Measurements from ENCODE around the gene TRIO. TPM values are rescaled to one million over a fixed set of nuclear protein-coding genes. Genes with fewer than 3 reads are reported as not detected.

The TRIO gene
- total and polyA plus RNA-seq, 2 donors, result 35.8 to 233 TPM

- H3K27ac ChIP-seq (ENCODE audit: low read depth), result no peak overlapping the region
- WGBS, result 73% methylated on average over 5 of the region's 5 CpGs
- H3K36me3 ChIP-seq (ENCODE audit: insufficient read depth), result no peaks in the 10 kb centered on the region
- DNase-seq (ENCODE audit: extremely low spot score), result no peak
- H3K4me3 ChIP-seq (ENCODE audit: low read depth, low read length), result no peak overlapping the region
- no peaks in the 10 kb centered on the region for H3K4me1 ChIP-seq (ENCODE audit: insufficient read depth)
These were observed 253.6 kb downstream of the TRIO start for GRCh38 chr5:14396737-14397136.

- Histone ChIP-seq H3K4me3 (ENCODE audit: low read depth, low read length) (no peak overlapping the region), H3K27ac (ENCODE audit: low read depth) (no peak overlapping the region), H3K36me3 (ENCODE audit: insufficient read depth) (no peaks in the 10 kb centered on the region), H3K4me1 (ENCODE audit: insufficient read depth) (no peaks in the 10 kb centered on the region)
- no peak for DNase-seq (ENCODE audit: extremely low spot score)
- WGBS, result 77% methylated on average over 3 of the region's 3 CpGs
These were observed 254.6 kb downstream of the TRIO start for GRCh38 chr5:14397717-14398116.

- Histone ChIP-seq H3K4me1 (ENCODE audit: insufficient read depth) (no peaks in the 10 kb centered on the region), H3K27ac (ENCODE audit: low read depth) (no peak overlapping the region)
These were observed 256.0 kb downstream of the TRIO start for GRCh38 chr5:14399054-14399692.

GRCh38 chr5:14400085-14400484 is 256.9 kb downstream of the TRIO start:
- Histone ChIP-seq H3K27ac (ENCODE audit: low read depth) (no peak overlapping the region), H3K4me3 (ENCODE audit: low read depth, low read length) (no peak overlapping the region), H3K4me1 (ENCODE audit: insufficient read depth) (no peaks in the 10 kb centered on the region), H3K36me3 (ENCODE audit: insufficient read depth) (no peaks in the 10 kb centered on the region)
- no peak for DNase-seq (ENCODE audit: extremely low spot score)
- 73% methylated on average over 2 of the region's 2 CpGs for WGBS

More at GRCh38 chr5:14399054-14399692, 256.0 kb downstream of the TRIO start:
- DNase-seq (ENCODE audit: extremely low spot score), result no peak
- WGBS, result 56% methylated on average over 4 of the region's 4 CpGs
- Histone ChIP-seq H3K36me3 (ENCODE audit: insufficient read depth) (no peaks in the 10 kb centered on the region), H3K4me3 (ENCODE audit: low read depth, low read length) (no peak overlapping the region)

- WGBS, result 91% methylated on average over 5 of the region's 5 CpGs
- H3K27ac ChIP-seq (ENCODE audit: low read depth), result no peak overlapping the region
- H3K36me3 ChIP-seq (ENCODE audit: insufficient read depth), result no peaks in the 10 kb centered on the region
- no peak for DNase-seq (ENCODE audit: extremely low spot score)
- H3K4me3 ChIP-seq (ENCODE audit: low read depth, low read length), result no peak overlapping the region
- H3K4me1 ChIP-seq (ENCODE audit: insufficient read depth), result no peaks in the 10 kb centered on the region
These were observed 257.5 kb downstream of the TRIO start for GRCh38 chr5:14400611-14401010.

- 71% methylated on average over 3 of the region's 3 CpGs for WGBS
- no peaks in the 10 kb centered on the region for H3K36me3 ChIP-seq (ENCODE audit: insufficient read depth)
These were observed 258.5 kb downstream of the TRIO start for GRCh38 chr5:14401639-14402038.

GRCh38 chr5:14402424-14402823 is 259.3 kb downstream of the TRIO start:
- WGBS, result 98% methylated on average over 6 of the region's 6 CpGs
- no peak overlapping the region for H3K27ac ChIP-seq (ENCODE audit: low read depth)
- H3K4me3 ChIP-seq (ENCODE audit: low read depth, low read length), result no peak overlapping the region
- no peak for DNase-seq (ENCODE audit: extremely low spot score)
- H3K4me1 ChIP-seq (ENCODE audit: insufficient read depth), result no peaks in the 10 kb centered on the region
- H3K36me3 ChIP-seq (ENCODE audit: insufficient read depth), result no peaks in the 10 kb centered on the region

More at GRCh38 chr5:14401639-14402038, 258.5 kb downstream of the TRIO start:
- Histone ChIP-seq H3K4me1 (ENCODE audit: insufficient read depth) (no peaks in the 10 kb centered on the region), H3K27ac (ENCODE audit: low read depth) (no peak overlapping the region), H3K4me3 (ENCODE audit: low read depth, low read length) (no peak overlapping the region)
- DNase-seq (ENCODE audit: extremely low spot score), result no peak

GRCh38 chr5:14404780-14405179 is 261.6 kb downstream of the TRIO start:
- H3K36me3 ChIP-seq (ENCODE audit: insufficient read depth), result peaks cover 2% of the 10 kb centered on the region
- no peaks in the 10 kb centered on the region for H3K4me1 ChIP-seq (ENCODE audit: insufficient read depth)
- no peak overlapping the region for H3K4me3 ChIP-seq (ENCODE audit: low read depth, low read length)
- WGBS, result 91% methylated on average over 6 of the region's 6 CpGs
- no peak for DNase-seq (ENCODE audit: extremely low spot score)
- no peak overlapping the region for H3K27ac ChIP-seq (ENCODE audit: low read depth)

- Histone ChIP-seq H3K4me1 (ENCODE audit: insufficient read depth) (no peaks in the 10 kb centered on the region), H3K27ac (ENCODE audit: low read depth) (no peak overlapping the region), H3K4me3 (ENCODE audit: low read depth, low read length) (no peak overlapping the region), H3K36me3 (ENCODE audit: insufficient read depth) (peaks cover 2% of the 10 kb centered on the region)
- 89% methylated on average over 10 of the region's 10 CpGs for WGBS
- DNase-seq (ENCODE audit: extremely low spot score), result no peak
These were observed 262.1 kb downstream of the TRIO start for GRCh38 chr5:14405267-14405666.

- no peaks in the 10 kb centered on the region for H3K4me1 ChIP-seq (ENCODE audit: insufficient read depth)
- no peak for DNase-seq (ENCODE audit: extremely low spot score)
- 90% methylated on average over 22 of the region's 22 CpGs for WGBS
- no peak overlapping the region for H3K27ac ChIP-seq (ENCODE audit: low read depth)
- no peak overlapping the region for H3K4me3 ChIP-seq (ENCODE audit: low read depth, low read length)
- H3K36me3 ChIP-seq (ENCODE audit: insufficient read depth), result peaks cover 2% of the 10 kb centered on the region
These were observed 262.8 kb downstream of the TRIO start for GRCh38 chr5:14405706-14406553.

GRCh38 chr5:14406554-14406849 is 263.4 kb downstream of the TRIO start:
- 86% methylated on average over 12 of the region's 12 CpGs for WGBS
- H3K27ac ChIP-seq (ENCODE audit: low read depth), result no peak overlapping the region
- no peak for DNase-seq (ENCODE audit: extremely low spot score)
- no peak overlapping the region for H3K4me3 ChIP-seq (ENCODE audit: low read depth, low read length)
- peaks cover 2% of the 10 kb centered on the region for H3K36me3 ChIP-seq (ENCODE audit: insufficient read depth)
- H3K4me1 ChIP-seq (ENCODE audit: insufficient read depth), result no peaks in the 10 kb centered on the region

GRCh38 chr5:14407051-14407450 is 263.9 kb downstream of the TRIO start:
- no peak for DNase-seq (ENCODE audit: extremely low spot score)
- no peaks in the 10 kb centered on the region for H3K4me1 ChIP-seq (ENCODE audit: insufficient read depth)
- WGBS, result 77% methylated on average over 5 of the region's 5 CpGs
- H3K27ac ChIP-seq (ENCODE audit: low read depth), result no peak overlapping the region
- peaks cover 2% of the 10 kb centered on the region for H3K36me3 ChIP-seq (ENCODE audit: insufficient read depth)
- H3K4me3 ChIP-seq (ENCODE audit: low read depth, low read length), result no peak overlapping the region

GRCh38 chr5:14407746-14408175 is 264.6 kb downstream of the TRIO start:
- no peak overlapping the region for H3K27ac ChIP-seq (ENCODE audit: low read depth)
- H3K4me1 ChIP-seq (ENCODE audit: insufficient read depth), result no peaks in the 10 kb centered on the region
- 80% methylated on average over 5 of the region's 5 CpGs for WGBS
- DNase-seq (ENCODE audit: extremely low spot score), result no peak
- H3K36me3 ChIP-seq (ENCODE audit: insufficient read depth), result peaks cover 2% of the 10 kb centered on the region
- H3K4me3 ChIP-seq (ENCODE audit: low read depth, low read length), result no peak overlapping the region

GRCh38 chr5:14408969-14409586 is 265.9 kb downstream of the TRIO start:
- 90% methylated on average over 14 of the region's 14 CpGs for WGBS
- no peaks in the 10 kb centered on the region for H3K4me1 ChIP-seq (ENCODE audit: insufficient read depth)
- H3K36me3 ChIP-seq (ENCODE audit: insufficient read depth), result peaks cover 2% of the 10 kb centered on the region
- H3K27ac ChIP-seq (ENCODE audit: low read depth), result no peak overlapping the region
- DNase-seq (ENCODE audit: extremely low spot score), result no peak
- H3K4me3 ChIP-seq (ENCODE audit: low read depth, low read length), result no peak overlapping the region

Measured in urinary bladder (tissue), 4 donors.